SK-N-SH treated with all-trans-retinoic acid at 6 μM for 48 hours (cell line): ENCODE results near the gene BEND7.

Experiments used
- GLIS3 ChIP-seq: fragments of 250-450 bp; sonication (Bioruptor Pico); IDR thresholded peaks from 2 replicates; pipeline ENCODE4 v1.5.0; 2020; ENCODE audit warnings: mild to moderate bottlenecking, moderate library complexity
- ISL1 ChIP-seq: fragments of 250-450 bp; sonication (Bioruptor Pico); IDR thresholded peaks from 2 replicates; pipeline ENCODE4 v2.1.2; 2022; ENCODE audit warnings: mild to moderate bottlenecking, moderate library complexity
- OSR1 ChIP-seq: fragments of 250-450 bp; sonication (Bioruptor Pico); IDR thresholded peaks from 2 replicates; pipeline ENCODE4 v1.8.0; 2022; ENCODE audit warnings: moderate library complexity, mild to moderate bottlenecking, inconsistent platforms
- PATZ1 ChIP-seq: fragments of 250-450 bp; sonication (Bioruptor Pico); IDR thresholded peaks from 2 replicates; pipeline ENCODE4 v1.8.0; 2020; ENCODE audit warnings: mild to moderate bottlenecking, moderate library complexity, borderline replicate concordance
- RARB ChIP-seq: fragments of 250-450 bp; sonication (Bioruptor Pico); IDR thresholded peaks from 2 replicates; pipeline ENCODE4 v1.8.0; 2021; ENCODE audit warnings: mild to moderate bottlenecking, moderate library complexity
- TCF4 ChIP-seq: fragments of 250-450 bp; sonication (Bioruptor Pico); IDR thresholded peaks from 2 replicates; pipeline ENCODE4 v1.8.0; 2021; ENCODE audit warnings: mild to moderate bottlenecking, moderate library complexity, borderline replicate concordance
- ZC3H10 ChIP-seq: fragments of 250-450 bp; sonication (Bioruptor Pico); IDR thresholded peaks from 2 replicates; pipeline ENCODE4 v1.5.1; 2021; ENCODE audit warnings: mild to moderate bottlenecking, moderate library complexity
- ZFP30 ChIP-seq: fragments of 450-650 bp; formaldehyde crosslinking; IDR thresholded peaks from 2 replicates; pipeline ENCODE4 v1.5.0; 2022; ENCODE audit warnings: mild to moderate bottlenecking, moderate library complexity
- TF ChIP-seq, protein P1 (sequence below): fragments of 250-450 bp; sonication (Bioruptor Pico); IDR thresholded peaks from 2 replicates; pipeline ENCODE4 v1.5.1; 2020; ENCODE audit warnings: low read depth, mild to moderate bottlenecking, moderate library complexity
- TF ChIP-seq, protein P2 (sequence below): fragments of 250-450 bp; sonication (Bioruptor Pico); IDR thresholded peaks from 2 replicates; pipeline ENCODE4 v1.5.1; 2021; ENCODE audit warnings: mild to moderate bottlenecking, moderate library complexity
- TF ChIP-seq, protein P3 (sequence below): fragments of 250-450 bp; sonication (Bioruptor Pico); IDR thresholded peaks from 2 replicates; pipeline ENCODE4 v1.5.0; 2020; ENCODE audit warnings: mild to moderate bottlenecking, moderate library complexity

- TF ChIP-seq PATZ1 (CRISPR knock-in tag) (no peak), RARB (CRISPR knock-in tag) (no peak), TCF4 (CRISPR knock-in tag) (no peak), GLIS3 (CRISPR knock-in tag) (no peak), ZFP30 (CRISPR knock-in tag) (no peak), OSR1 (CRISPR knock-in tag) (no peak), ZC3H10 (CRISPR knock-in tag) (no peak), ISL1 (no peak)
- TF ChIP-seq, protein P1, sequence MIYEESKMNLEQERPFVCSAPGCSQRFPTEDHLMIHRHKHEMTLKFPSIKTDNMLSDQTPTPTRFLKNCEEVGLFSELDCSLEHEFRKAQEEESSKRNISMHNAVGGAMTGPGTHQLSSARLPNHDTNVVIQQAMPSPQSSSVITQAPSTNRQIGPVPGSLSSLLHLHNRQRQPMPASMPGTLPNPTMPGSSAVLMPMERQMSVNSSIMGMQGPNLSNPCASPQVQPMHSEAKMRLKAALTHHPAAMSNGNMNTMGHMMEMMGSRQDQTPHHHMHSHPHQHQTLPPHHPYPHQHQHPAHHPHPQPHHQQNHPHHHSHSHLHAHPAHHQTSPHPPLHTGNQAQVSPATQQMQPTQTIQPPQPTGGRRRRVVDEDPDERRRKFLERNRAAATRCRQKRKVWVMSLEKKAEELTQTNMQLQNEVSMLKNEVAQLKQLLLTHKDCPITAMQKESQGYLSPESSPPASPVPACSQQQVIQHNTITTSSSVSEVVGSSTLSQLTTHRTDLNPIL = no peak
- TF ChIP-seq, protein P2, sequence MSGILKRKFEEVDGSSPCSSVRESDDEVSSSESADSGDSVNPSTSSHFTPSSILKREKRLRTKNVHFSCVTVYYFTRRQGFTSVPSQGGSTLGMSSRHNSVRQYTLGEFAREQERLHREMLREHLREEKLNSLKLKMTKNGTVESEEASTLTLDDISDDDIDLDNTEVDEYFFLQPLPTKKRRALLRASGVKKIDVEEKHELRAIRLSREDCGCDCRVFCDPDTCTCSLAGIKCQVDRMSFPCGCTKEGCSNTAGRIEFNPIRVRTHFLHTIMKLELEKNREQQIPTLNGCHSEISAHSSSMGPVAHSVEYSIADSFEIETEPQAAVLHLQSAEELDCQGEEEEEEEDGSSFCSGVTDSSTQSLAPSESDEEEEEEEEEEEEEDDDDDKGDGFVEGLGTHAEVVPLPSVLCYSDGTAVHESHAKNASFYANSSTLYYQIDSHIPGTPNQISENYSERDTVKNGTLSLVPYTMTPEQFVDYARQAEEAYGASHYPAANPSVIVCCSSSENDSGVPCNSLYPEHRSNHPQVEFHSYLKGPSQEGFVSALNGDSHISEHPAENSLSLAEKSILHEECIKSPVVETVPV (CRISPR knock-in tag) = no peak
- TF ChIP-seq, protein P3, sequence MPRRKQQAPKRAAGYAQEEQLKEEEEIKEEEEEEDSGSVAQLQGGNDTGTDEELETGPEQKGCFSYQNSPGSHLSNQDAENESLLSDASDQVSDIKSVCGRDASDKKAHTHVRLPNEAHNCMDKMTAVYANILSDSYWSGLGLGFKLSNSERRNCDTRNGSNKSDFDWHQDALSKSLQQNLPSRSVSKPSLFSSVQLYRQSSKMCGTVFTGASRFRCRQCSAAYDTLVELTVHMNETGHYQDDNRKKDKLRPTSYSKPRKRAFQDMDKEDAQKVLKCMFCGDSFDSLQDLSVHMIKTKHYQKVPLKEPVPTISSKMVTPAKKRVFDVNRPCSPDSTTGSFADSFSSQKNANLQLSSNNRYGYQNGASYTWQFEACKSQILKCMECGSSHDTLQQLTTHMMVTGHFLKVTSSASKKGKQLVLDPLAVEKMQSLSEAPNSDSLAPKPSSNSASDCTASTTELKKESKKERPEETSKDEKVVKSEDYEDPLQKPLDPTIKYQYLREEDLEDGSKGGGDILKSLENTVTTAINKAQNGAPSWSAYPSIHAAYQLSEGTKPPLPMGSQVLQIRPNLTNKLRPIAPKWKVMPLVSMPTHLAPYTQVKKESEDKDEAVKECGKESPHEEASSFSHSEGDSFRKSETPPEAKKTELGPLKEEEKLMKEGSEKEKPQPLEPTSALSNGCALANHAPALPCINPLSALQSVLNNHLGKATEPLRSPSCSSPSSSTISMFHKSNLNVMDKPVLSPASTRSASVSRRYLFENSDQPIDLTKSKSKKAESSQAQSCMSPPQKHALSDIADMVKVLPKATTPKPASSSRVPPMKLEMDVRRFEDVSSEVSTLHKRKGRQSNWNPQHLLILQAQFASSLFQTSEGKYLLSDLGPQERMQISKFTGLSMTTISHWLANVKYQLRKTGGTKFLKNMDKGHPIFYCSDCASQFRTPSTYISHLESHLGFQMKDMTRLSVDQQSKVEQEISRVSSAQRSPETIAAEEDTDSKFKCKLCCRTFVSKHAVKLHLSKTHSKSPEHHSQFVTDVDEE = no peak
Observed at GRCh38 chr10:13516176-13516575, 12.6 kb downstream of the BEND7 start.
